Large intestine (tissue), 3 donors: ENCODE data around the gene SEPTIN2. TPM values are rescaled to one million over a fixed set of nuclear protein-coding genes. Genes with fewer than 3 reads are reported as not detected.
"Not testable (repeated sequence)": the region's sequence is repeated elsewhere in the genome, so short reads cannot be mapped to it uniquely, and the experiment has no call there.

Source experiments
- DNase-seq, 2 donors: peaks; one replicate each; pipeline versions ENCODE4 v3.0.0 to v3.0.0-alpha.2; 2013
- H3K27ac ChIP-seq: one replicate; pipeline ENCODE4 v1.5.1; 2013; ENCODE audit warnings: low read length
- H3K27me3 ChIP-seq: 2 replicates; pipeline ENCODE4 v1.6.1; 2013; ENCODE audit warnings: low read length; ENCODE audit not compliant: control insufficient read depth, insufficient read depth
- H3K36me3 ChIP-seq: 2 replicates; pipeline ENCODE4 v1.6.1; 2013; ENCODE audit warnings: low read length; ENCODE audit not compliant: control insufficient read depth, insufficient read depth
- H3K4me1 ChIP-seq: one replicate; pipeline ENCODE4 v1.6.1; 2013; ENCODE audit warnings: low read length; ENCODE audit not compliant: control insufficient read depth, insufficient read depth
- H3K4me3 ChIP-seq: one replicate; pipeline ENCODE4 v1.5.1; 2013; ENCODE audit warnings: low read length
- H3K9me3 ChIP-seq: one replicate; pipeline ENCODE4 v1.6.1; 2013; ENCODE audit warnings: mild to moderate bottlenecking, low read depth, low read length, moderate library complexity; ENCODE audit not compliant: control insufficient read depth
- WGBS: methylation state at CpG from one replicate; pipeline ENCODE4 v1.1.5; 2013; ENCODE audit warnings: low lambda C conversion rate; ENCODE audit not compliant: insufficient coverage; 5-methylcytosine and 5-hydroxymethylcytosine counted together
- polyA plus RNA-seq: library from polyadenylated mRNA; unstranded; fragments of 120-200 nt; gene quantifications from one replicate; pipeline ENCODE4 v1.2.1, GENCODE V29; 2013

Gene SEPTIN2
- polyA plus RNA-seq, 1 donor = 354 TPM

DNA sequence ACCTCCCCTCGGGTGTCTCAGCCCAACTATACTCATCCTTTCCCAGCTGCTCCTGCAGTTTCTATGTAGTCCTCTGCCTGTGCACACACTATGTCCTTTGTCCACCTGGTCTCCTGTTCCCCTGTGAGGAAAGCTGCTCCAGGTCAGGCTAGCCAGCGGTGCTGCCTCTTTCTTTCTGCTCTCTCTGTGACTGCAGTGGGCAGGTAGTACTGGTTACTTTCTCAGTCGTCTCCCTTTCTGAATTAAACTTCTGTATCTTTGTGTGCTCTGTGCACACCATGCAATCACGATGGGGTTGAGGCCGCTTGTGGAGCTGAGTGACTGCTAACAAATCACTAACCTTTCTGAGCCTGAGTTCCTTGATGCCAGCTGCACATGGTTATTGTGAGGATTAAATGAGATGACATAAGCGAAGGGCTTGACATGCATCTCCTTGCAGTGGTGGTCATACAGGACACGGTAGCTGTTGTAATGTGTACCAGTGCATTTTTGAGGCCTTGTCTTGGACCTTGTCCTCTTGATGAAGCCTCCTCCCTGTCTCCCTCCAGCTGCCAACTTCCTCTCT lies 43.8 kb downstream of the SEPTIN2 start:
- H3K4me3 ChIP-seq = no peak overlapping the region
- no peaks in the 10 kb centered on the region for H3K9me3 ChIP-seq
- peaks cover 35% of the 10 kb centered on the region for H3K4me1 ChIP-seq
- H3K27me3 ChIP-seq = no peaks in the 10 kb centered on the region
- DNase-seq = peak; percentile 55 to 77
- peak overlapping the region; percentile 84 for H3K27ac ChIP-seq
- peaks cover 7% of the 10 kb centered on the region for H3K36me3 ChIP-seq
- no CpG with 5 or more reads among the region's 7 CpGs for WGBS

GRCh38 chr2:241363426-241363825 lies 47.7 kb downstream of the SEPTIN2 start:
- Histone ChIP-seq H3K27me3 (no peaks in the 10 kb centered on the region), H3K4me3 (no peak overlapping the region), H3K4me1 (peaks cover 18% of the 10 kb centered on the region), H3K36me3 (peaks cover 7% of the 10 kb centered on the region), H3K27ac (no peak overlapping the region), H3K9me3 (no peaks in the 10 kb centered on the region)
- 60% methylated on average over 1 of the region's 7 CpGs for WGBS
- no peak for DNase-seq

- Histone ChIP-seq H3K27me3 (no peaks in the 10 kb centered on the region), H3K4me3 (no peak overlapping the region), H3K9me3 (no peaks in the 10 kb centered on the region), H3K36me3 (peaks cover 7% of the 10 kb centered on the region), H3K27ac (no peak overlapping the region), H3K4me1 (peaks cover 5% of the 10 kb centered on the region)
- no peak for DNase-seq
- WGBS = no CpG with 5 or more reads among the region's 2 CpGs
Observed at GRCh38 chr2:241364781-241365180, 49.1 kb downstream of the SEPTIN2 start.

GRCh38 chr2:241366678-241367077 lies 51.0 kb downstream of the SEPTIN2 start:
- Histone ChIP-seq H3K4me1 (no peaks in the 10 kb centered on the region), H3K9me3 (no peaks in the 10 kb centered on the region), H3K4me3 (no peak overlapping the region), H3K36me3 (peaks cover 7% of the 10 kb centered on the region), H3K27me3 (no peaks in the 10 kb centered on the region), H3K27ac (no peak overlapping the region)
- DNase-seq = no peak
- WGBS = 100% methylated on average over 1 of the region's 2 CpGs

DNA sequence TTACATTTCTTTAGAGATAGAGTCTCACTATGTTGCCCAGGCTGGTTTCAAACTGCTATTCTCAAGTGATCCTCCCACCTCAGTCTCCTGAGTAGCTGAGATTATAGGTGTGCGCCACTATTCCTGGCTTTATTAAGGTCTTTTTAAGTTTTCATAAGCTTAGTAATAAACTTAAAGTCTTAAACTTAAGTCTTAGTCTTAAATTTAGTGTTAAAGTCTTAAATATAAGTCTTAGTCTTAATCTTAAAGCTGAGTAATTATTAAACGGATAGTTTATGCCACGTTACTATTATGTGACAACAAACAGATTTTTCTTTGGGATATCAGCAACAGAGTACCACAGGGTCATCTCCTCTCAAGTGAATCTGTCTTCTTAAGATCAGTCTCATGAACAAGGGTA lies 52.9 kb downstream of the SEPTIN2 start:
- H3K4me3 ChIP-seq = no peak overlapping the region
- no peaks in the 10 kb centered on the region for H3K27me3 ChIP-seq
- 70% methylated on average over 2 of the region's 3 CpGs for WGBS
- H3K36me3 ChIP-seq = peaks cover 3% of the 10 kb centered on the region
- H3K9me3 ChIP-seq = no peaks in the 10 kb centered on the region
- H3K4me1 ChIP-seq = peaks cover 13% of the 10 kb centered on the region
- H3K27ac ChIP-seq = no peak overlapping the region
- DNase-seq = no peak

DNA sequence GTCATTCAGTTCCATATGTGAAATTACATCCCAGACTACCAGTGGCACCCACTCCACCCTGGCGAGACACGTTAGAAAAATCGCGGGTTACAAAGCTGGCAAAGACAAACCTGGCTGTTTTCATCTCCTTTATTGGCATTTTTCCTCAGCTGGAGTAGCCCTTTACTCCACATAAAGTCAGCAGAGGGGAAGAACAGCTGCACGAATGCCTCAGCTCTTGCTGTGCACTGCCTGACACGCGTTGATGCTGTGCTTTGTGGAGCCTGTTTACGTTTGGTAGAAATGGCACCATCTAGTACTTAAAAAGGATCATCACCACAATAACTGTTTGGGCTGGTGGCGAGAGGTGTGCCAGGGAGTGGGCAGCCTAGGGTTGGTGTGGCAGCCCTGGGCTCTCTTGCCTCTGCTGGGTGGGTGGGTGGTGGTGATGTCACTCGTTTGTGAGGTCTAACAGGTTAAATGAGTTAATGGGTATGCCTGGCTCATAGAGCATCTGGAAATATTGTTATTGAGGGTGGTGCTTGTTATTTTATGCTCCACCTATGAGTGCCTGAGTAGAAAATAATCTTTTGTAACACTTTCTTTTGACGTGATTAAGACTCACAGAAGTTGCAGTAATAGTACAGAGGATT lies 56.8 kb downstream of the SEPTIN2 start:
- no peaks in the 10 kb centered on the region for H3K9me3 ChIP-seq
- H3K4me3 ChIP-seq = no peak overlapping the region
- no peaks in the 10 kb centered on the region for H3K27me3 ChIP-seq
- H3K36me3 ChIP-seq = peaks cover 9% of the 10 kb centered on the region
- H3K4me1 ChIP-seq = peaks cover 26% of the 10 kb centered on the region
- peak overlapping the region; percentile 75 for H3K27ac ChIP-seq
- no CpG with 5 or more reads among the region's 11 CpGs for WGBS
- peak in 1 of 2 donors; percentile 19 for DNase-seq

DNA sequence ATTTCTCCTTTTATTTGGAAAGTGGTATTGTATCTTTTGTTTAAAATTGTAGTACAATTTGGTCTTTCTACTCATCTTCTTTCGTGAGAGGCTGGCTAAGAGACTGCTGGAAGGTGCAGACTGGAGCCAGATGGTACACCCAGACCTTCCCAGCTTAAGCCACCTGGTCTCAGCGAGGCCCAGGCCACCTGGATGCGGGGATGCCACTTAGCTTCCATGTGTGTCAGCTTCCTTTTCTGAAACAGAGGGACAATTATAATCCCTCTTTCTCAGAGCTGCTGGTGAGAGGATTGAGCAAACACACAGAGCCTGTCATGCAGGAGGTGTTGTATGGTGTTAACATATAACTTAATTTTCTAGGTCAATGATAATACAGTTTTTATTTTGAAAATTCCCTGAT lies 57.7 kb downstream of the SEPTIN2 start:
- peak overlapping the region; percentile 75 for H3K27ac ChIP-seq
- WGBS = no CpG with 5 or more reads among the region's 3 CpGs
- H3K27me3 ChIP-seq = no peaks in the 10 kb centered on the region

DNA sequence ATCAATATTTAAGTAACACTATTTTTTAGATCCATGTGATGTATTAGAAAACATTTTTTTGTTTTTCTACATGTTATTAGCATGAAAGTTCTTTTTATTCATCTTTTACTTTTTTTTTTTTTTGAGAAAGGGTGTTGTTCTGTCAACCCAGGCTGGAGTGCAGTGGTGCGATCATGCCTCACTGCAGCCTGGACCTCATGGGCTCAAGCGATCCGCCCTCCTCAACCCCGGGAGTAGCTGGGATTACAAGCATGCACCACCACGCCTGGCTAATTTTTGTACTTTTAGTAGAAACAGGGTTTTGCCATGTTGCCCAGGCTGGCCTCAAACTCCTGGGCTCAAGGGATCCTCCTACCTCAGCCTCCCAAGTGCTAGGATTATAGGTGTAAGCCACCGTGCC lies 58.2 kb downstream of the SEPTIN2 start:
- not testable (repeated sequence) for DNase-seq, H3K4me3 ChIP-seq, H3K27me3 ChIP-seq, H3K9me3 ChIP-seq, H3K36me3 ChIP-seq
- Histone ChIP-seq H3K27ac (peak overlapping the region; percentile 75), H3K4me1 (peaks cover 26% of the 10 kb centered on the region)
- WGBS = 75% methylated on average over 1 of the region's 6 CpGs

More for the DNA sequence above, 57.7 kb downstream of the SEPTIN2 start:
- no peak overlapping the region for H3K4me3 ChIP-seq
- no peaks in the 10 kb centered on the region for H3K9me3 ChIP-seq
- peaks cover 9% of the 10 kb centered on the region for H3K36me3 ChIP-seq
- no peak for DNase-seq
- H3K4me1 ChIP-seq = peaks cover 26% of the 10 kb centered on the region

GRCh38 chr2:241375300-241375699 lies 59.6 kb downstream of the SEPTIN2 start:
- no peak for DNase-seq
- H3K4me1 ChIP-seq = peaks cover 26% of the 10 kb centered on the region
- H3K4me3 ChIP-seq = no peak overlapping the region
- peaks cover 15% of the 10 kb centered on the region for H3K36me3 ChIP-seq
- WGBS = 89% methylated on average over 1 of the region's 1 CpG
- H3K9me3 ChIP-seq = no peaks in the 10 kb centered on the region
- H3K27ac ChIP-seq = peak overlapping the region; percentile 75
- no peaks in the 10 kb centered on the region for H3K27me3 ChIP-seq

DNA sequence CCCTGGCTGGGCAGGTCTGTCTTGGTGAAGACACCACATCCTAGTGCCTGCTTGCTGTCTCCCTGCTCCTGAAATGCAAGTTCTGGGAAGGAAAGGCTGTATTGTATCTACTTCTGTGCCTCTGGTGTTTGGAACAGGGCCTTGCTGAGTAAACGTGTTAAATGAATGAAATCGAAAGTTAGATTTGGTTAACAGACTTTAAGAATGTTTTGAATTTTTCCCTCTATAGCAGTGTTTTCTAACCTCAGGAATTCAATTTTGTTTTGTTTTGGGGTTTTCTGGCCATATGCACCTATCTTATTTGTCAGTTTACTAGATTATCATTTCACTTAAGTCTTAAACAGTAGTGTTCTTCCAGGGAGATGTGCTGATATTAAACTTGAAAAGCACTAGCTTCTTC lies 61.1 kb downstream of the SEPTIN2 start:
- H3K36me3 ChIP-seq = peaks cover 20% of the 10 kb centered on the region
- no peaks in the 10 kb centered on the region for H3K9me3 ChIP-seq
- no peak overlapping the region for H3K27ac ChIP-seq
- no peaks in the 10 kb centered on the region for H3K27me3 ChIP-seq
- WGBS = 93% methylated on average over 2 of the region's 2 CpGs
- no peak overlapping the region for H3K4me3 ChIP-seq
- no peak for DNase-seq
- peaks cover 26% of the 10 kb centered on the region for H3K4me1 ChIP-seq

DNA sequence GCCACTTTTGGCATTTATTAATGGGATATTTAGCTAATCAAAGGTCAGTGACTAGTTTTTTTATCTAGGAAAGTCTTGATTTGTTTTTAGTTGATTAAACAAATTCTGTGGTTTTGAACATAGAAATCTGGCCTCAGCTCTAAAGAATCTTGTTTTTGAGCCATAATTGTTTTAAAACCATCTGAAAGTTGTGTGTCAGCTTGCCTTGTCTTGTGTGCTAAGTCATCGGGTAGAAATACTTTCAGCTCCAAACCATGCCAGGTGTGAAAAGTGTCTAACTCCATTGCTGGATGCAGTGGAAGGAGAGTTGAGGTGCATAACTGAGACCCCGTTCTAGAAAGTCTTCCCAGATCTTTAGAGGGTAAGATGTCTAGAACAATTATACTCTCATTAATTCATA lies 63.1 kb downstream of the SEPTIN2 start:
- no CpG with 5 or more reads among the region's 2 CpGs for WGBS

More for the DNA sequence above, 63.1 kb downstream of the SEPTIN2 start:
- H3K4me3 ChIP-seq = no peak overlapping the region
- H3K27me3 ChIP-seq = no peaks in the 10 kb centered on the region
- DNase-seq = no peak
- peaks cover 12% of the 10 kb centered on the region for H3K4me1 ChIP-seq
- no peaks in the 10 kb centered on the region for H3K9me3 ChIP-seq
- no peak overlapping the region for H3K27ac ChIP-seq
- H3K36me3 ChIP-seq = peaks cover 26% of the 10 kb centered on the region
